ENCODE data around the gene INO80C.

DNA sequence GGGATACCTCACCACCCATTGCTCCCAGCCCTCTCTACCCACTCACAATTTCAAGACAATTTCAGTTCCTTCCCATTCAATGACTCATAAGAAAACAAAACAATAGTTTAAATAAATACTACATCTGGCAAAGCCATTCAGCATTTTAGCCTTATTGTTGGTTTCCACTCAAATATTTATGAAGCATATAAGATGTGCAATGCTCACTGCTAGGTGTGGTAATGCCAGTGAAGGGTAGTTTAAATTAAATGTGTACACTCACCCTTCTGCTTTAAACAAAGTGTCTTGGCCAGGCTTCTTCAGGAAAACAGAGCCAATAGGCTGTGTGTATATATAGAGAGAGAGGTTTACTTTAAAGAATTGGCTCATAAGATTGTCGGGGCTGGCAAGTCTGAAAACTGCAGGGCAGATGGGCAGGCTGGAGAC lies 37.0 kb downstream of the INO80C start:
- TF ChIP-seq CHD1 (IDR thresholded peaks at IDR 0.05; ENCODE audit: low read depth, low read length), result no peak
- no peak for TF ChIP-seq RFX5 (IDR thresholded peaks at IDR 0.05; ENCODE audit: low read depth, low read length)

Data from IMR-90 (cell line).